ENCODE data around the gene PBX2. TPM values are rescaled to one million over a fixed set of nuclear protein-coding genes. Genes with fewer than 3 reads are reported as not detected.
A peak's percentile ranks its signal among the peaks of the same experiment; 100 is the strongest.

Gene PBX2
- total RNA-seq, 4 donors from 2014 or later: 51.0 to 84.7 (median 63.8) TPM

DNA sequence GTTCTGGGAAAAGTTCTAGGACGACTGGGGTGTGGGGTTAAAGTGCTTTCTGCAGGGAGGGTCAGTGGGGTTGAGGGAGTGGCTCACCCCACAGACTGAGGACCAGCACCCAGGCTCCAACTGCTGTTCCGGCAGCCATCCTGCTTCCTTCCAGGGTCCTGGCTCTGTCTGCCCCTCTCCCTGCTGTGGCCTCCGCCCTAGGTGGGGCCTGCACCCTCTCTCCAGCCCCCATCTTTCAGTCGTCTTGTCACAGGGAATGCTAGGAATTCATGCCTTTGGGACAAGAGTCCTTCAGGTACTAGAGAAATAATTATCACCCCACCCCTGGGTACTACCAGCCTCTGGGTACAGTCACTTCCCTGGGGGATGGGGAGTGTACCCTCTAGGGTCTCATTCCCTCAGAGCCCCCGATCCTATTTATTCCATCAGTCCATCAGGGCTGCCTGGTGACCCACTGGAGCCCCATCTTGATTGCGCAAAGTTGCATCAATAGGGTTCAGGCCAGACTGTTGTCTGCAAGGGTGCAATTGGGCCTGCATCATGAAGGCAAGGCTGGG is 5.8 kb downstream of the PBX2 start, which contains the start of gene AGER:
Gene AGER (minus strand): TSS at position 170 of the 557 bp plus-strand sequence. CDS start 31 bp downstream, at position 139.
- H3K4me1 ChIP-seq: peaks cover 67% of the 10 kb centered on the region
- H3K4me3 ChIP-seq: no peak within 1 kb of the TSS
- H3K27me3 ChIP-seq: no peaks in the 10 kb centered on the region
- peak in 1 of 2 donors; percentile 57 for DNase-seq (ENCODE audit: low spot score in 2 of 2)
- TF ChIP-seq EP300 (IDR thresholded peaks at IDR 0.05): no peak
- TF ChIP-seq, protein P1, sequence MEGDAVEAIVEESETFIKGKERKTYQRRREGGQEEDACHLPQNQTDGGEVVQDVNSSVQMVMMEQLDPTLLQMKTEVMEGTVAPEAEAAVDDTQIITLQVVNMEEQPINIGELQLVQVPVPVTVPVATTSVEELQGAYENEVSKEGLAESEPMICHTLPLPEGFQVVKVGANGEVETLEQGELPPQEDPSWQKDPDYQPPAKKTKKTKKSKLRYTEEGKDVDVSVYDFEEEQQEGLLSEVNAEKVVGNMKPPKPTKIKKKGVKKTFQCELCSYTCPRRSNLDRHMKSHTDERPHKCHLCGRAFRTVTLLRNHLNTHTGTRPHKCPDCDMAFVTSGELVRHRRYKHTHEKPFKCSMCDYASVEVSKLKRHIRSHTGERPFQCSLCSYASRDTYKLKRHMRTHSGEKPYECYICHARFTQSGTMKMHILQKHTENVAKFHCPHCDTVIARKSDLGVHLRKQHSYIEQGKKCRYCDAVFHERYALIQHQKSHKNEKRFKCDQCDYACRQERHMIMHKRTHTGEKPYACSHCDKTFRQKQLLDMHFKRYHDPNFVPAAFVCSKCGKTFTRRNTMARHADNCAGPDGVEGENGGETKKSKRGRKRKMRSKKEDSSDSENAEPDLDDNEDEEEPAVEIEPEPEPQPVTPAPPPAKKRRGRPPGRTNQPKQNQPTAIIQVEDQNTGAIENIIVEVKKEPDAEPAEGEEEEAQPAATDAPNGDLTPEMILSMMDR (IDR thresholded peaks at IDR 0.05): no peak
- TF ChIP-seq POLR2A (IDR thresholded peaks at IDR 0.05): no peak
- no peak for TF ChIP-seq POLR2AphosphoS5 (IDR thresholded peaks at IDR 0.05)
- 72% methylated on average over 6 of the region's 6 CpGs for WGBS
- H3K9me3 ChIP-seq: no peaks in the 10 kb centered on the region
- peaks cover 47% of the 10 kb centered on the region for H3K36me3 ChIP-seq
- peak within 1 kb of the TSS; percentile 65 for H3K27ac ChIP-seq

DNA sequence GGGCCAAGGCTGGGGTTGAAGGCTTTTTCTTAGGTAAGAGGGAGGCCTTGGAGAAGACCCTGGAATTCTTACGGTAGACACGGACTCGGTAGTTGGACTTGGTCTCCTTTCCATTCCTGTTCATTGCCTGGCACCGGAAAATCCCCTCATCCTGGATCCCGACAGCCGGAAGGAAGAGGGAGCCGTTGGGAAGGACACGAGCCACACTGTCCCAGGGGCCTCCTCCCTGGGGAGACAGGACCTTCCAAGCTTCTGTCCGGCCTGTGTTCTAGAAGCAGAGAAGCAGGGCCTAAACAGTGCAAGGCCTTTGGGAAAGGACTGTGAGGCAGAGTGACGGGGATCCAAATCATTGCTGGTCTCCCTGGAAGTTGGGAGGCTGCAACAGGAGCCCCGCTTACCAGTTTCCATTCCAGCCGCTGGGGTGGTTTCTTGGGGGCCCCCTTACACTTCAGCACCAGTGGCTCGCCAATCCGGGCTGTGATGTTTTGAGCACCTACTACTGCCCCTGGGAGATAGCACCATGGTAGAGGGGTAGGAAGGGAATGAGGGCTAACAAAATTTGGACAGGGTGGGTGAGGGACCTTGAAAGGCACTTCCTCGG is 6.4 kb downstream of the PBX2 start:
- no peak overlapping the region for H3K4me3 ChIP-seq
- no peaks in the 10 kb centered on the region for H3K27me3 ChIP-seq
- no peaks in the 10 kb centered on the region for H3K9me3 ChIP-seq
- H3K36me3 ChIP-seq: peaks cover 47% of the 10 kb centered on the region
- WGBS: 84% methylated on average over 15 of the region's 15 CpGs
- no peak overlapping the region for H3K27ac ChIP-seq
- DNase-seq (ENCODE audit: low spot score in 2 of 2): no peak
- peaks cover 67% of the 10 kb centered on the region for H3K4me1 ChIP-seq
- TF ChIP-seq EP300 (IDR thresholded peaks at IDR 0.05) (no peak), POLR2AphosphoS5 (IDR thresholded peaks at IDR 0.05) (no peak), POLR2A (IDR thresholded peaks at IDR 0.05) (no peak)
- TF ChIP-seq, protein P1 (IDR thresholded peaks at IDR 0.05): no peak

DNA sequence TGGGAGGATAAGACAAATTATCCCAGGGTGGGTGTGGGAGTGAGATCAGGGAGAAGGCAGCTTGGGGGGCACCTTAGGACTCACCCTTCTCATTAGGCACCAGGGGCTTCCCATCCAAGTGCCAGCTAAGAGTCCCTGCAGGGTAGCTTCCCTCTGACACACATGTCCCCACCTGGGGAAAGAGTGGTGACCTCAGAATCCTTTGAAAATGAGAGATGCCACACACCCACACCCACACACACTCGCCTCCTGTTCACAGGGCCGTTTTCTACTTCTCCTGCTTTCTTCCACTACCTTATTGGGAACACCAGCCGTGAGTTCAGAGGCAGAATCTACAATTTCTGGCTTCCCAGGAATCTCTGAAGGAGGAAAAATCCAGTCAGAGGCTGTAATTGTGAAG is 7.0 kb downstream of the PBX2 start:
- Histone ChIP-seq H3K4me3 (no peak overlapping the region), H3K9me3 (no peaks in the 10 kb centered on the region), H3K27ac (no peak overlapping the region), H3K36me3 (peaks cover 45% of the 10 kb centered on the region), H3K4me1 (peaks cover 61% of the 10 kb centered on the region), H3K27me3 (no peaks in the 10 kb centered on the region)
- TF ChIP-seq POLR2A (IDR thresholded peaks at IDR 0.05) (no peak), EP300 (IDR thresholded peaks at IDR 0.05) (no peak), POLR2AphosphoS5 (IDR thresholded peaks at IDR 0.05) (no peak)
- TF ChIP-seq, protein P1 (IDR thresholded peaks at IDR 0.05): no peak
- DNase-seq (ENCODE audit: low spot score in 2 of 2): no peak
- WGBS: 72% methylated on average over 3 of the region's 3 CpGs

DNA sequence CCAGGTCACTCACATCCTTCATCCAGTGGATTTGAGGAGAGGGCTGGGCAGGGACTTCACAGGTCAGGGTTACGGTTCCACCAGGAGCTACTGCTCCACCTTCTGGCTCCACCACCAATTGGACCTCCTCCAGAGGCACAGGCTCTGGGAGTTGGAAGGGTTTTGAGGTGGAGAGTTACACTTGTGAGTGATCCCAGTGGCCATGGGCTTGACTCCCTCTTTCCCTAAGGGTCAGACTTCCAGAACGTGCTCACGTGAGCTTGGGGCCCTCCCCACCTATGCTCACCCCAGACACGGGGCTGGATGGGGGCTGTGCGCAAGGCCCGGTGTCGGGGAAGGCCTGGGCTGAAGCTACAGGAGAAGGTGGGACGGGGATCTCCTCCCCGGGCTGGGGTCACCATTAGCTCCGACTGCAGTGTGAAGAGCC is 7.4 kb downstream of the PBX2 start:
- Histone ChIP-seq H3K27me3 (no peaks in the 10 kb centered on the region), H3K9me3 (no peaks in the 10 kb centered on the region), H3K4me3 (no peak overlapping the region), H3K4me1 (peaks cover 58% of the 10 kb centered on the region), H3K36me3 (peaks cover 41% of the 10 kb centered on the region), H3K27ac (no peak overlapping the region)
- WGBS: 70% methylated on average over 7 of the region's 10 CpGs
- TF ChIP-seq POLR2A (IDR thresholded peaks at IDR 0.05): no peak
- TF ChIP-seq, protein P1 (IDR thresholded peaks at IDR 0.05): no peak
- TF ChIP-seq POLR2AphosphoS5 (IDR thresholded peaks at IDR 0.05): no peak
- no peak for TF ChIP-seq EP300 (IDR thresholded peaks at IDR 0.05)
- no peak for DNase-seq (ENCODE audit: low spot score in 2 of 2)

DNA sequence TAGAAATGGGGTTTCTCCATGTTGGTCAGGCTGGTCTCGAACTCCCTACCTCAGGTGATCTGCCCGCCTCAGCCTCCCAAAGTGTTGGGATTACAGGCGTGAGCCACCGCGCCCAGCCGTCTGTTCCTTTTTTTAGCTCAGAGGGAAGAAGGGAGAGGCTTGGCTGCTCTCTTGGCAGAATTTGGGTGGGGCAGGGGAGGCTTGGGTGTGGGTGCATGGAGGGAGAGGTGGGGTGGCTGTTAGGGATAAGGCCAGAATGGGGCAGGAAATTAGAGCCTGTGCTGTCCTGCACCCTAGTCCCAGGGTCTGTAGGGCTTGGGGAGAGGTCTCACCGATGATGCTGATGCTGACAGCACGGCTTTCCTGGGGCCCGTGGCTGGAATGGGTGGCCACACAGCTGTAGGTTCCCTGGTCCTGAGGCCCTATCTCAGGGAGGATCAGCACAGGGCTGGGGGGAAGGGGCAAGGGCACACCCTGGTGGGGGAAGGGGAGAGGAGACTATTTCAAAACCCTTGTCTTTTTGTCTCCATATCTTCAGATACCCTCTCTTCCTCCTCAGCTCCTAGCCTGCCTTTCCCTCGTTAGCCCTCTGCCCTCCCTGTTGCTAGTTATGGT is 8.0 kb downstream of the PBX2 start:
- 54% methylated on average over 10 of the region's 10 CpGs for WGBS
- peaks cover 35% of the 10 kb centered on the region for H3K36me3 ChIP-seq
- TF ChIP-seq POLR2A (IDR thresholded peaks at IDR 0.05) (no peak), POLR2AphosphoS5 (IDR thresholded peaks at IDR 0.05) (no peak), EP300 (IDR thresholded peaks at IDR 0.05) (no peak)
- TF ChIP-seq, protein P1 (IDR thresholded peaks at IDR 0.05): no peak
- no peaks in the 10 kb centered on the region for H3K27me3 ChIP-seq
- no peak for DNase-seq (ENCODE audit: low spot score in 2 of 2)
- peak overlapping the region; percentile 31 for H3K27ac ChIP-seq
- peaks cover 58% of the 10 kb centered on the region for H3K4me1 ChIP-seq
- H3K9me3 ChIP-seq: no peaks in the 10 kb centered on the region
- H3K4me3 ChIP-seq: no peak overlapping the region
